Keratinocyte (primary cell): ENCODE measurements around the gene CLEC6A. TPM values are rescaled to one million over a fixed set of nuclear protein-coding genes. Genes with fewer than 3 reads are reported as not detected.

ENCODE experiments used
- DNase-seq: peaks from one replicate; pipeline ENCODE4 v3.0.0-alpha.2; 2011; ENCODE audit warnings: low read depth, missing footprints, low spot score
- FAIRE-seq: peaks from 2 replicates; lab custom pipeline; 2011; peaks lifted over from hg19 to GRCh38; lab: Jason Lieb, UNC
- H2AFZ ChIP-seq: 2 replicates; pipeline ENCODE4 v1.6.0; 2012; ENCODE audit warnings: low read length, control low read depth, inconsistent platforms; ENCODE audit not compliant: control insufficient read depth
- H3K27ac ChIP-seq: 2 replicates; pipeline ENCODE4 v1.5.1; 2011; ENCODE audit warnings: low read length; ENCODE audit not compliant: control insufficient read depth, insufficient read depth
- H3K27me3 ChIP-seq: 3 replicates; pipeline ENCODE4 v1.6.0; 2011; ENCODE audit warnings: low read length; ENCODE audit not compliant: control insufficient read depth, insufficient read depth; ENCODE audit errors: extremely low read depth
- H3K36me3 ChIP-seq, 2 experiments: 2 replicates in 1 of 2; 3 replicates in 1 of 2; pipeline ENCODE4 v1.5.1; 2011; ENCODE audit warnings: low read length in 2 of 2, mild to moderate bottlenecking in 1 of 2; ENCODE audit not compliant: control insufficient read depth in 2 of 2, insufficient read depth in 2 of 2; ENCODE audit errors: extremely low read depth in 1 of 2
- H3K4me1 ChIP-seq: 3 replicates; pipeline ENCODE4 v1.5.1; 2011; ENCODE audit warnings: low read length; ENCODE audit not compliant: control insufficient read depth, insufficient read depth; ENCODE audit errors: extremely low read depth
- H3K4me2 ChIP-seq: 3 replicates; pipeline ENCODE4 v1.6.0; 2011; ENCODE audit warnings: low read depth, low read length; ENCODE audit not compliant: control insufficient read depth, insufficient read depth; ENCODE audit errors: extremely low read depth
- H3K4me3 ChIP-seq, 3 experiments: fragments of 200-600 bp in 1 of 3; sonication (generic) in 1 of 3; 2 replicates in 2 of 3; 3 replicates in 1 of 3; pipeline ENCODE4 v1.5.1; 2011 to 2016; ENCODE audit warnings: low read length in 3 of 3, mild to moderate bottlenecking in 3 of 3, control low read depth in 2 of 3, inconsistent platforms in 1 of 3, low read depth in 1 of 3, mixed read lengths in 1 of 3, mixed run types in 1 of 3, moderate library complexity in 1 of 3; ENCODE audit not compliant: control insufficient read depth in 2 of 3, insufficient read depth in 2 of 3; ENCODE audit errors: extremely low read depth in 1 of 3
- H3K79me2 ChIP-seq: 2 replicates; pipeline ENCODE4 v1.6.0; 2012; ENCODE audit warnings: low read length; ENCODE audit not compliant: control insufficient read depth, insufficient read depth
- H3K9ac ChIP-seq: 3 replicates; pipeline ENCODE4 v1.6.0; 2011; ENCODE audit warnings: low read length; ENCODE audit not compliant: control insufficient read depth, insufficient read depth; ENCODE audit errors: extremely low read depth
- H3K9me1 ChIP-seq: 3 replicates; pipeline ENCODE4 v1.6.0; 2011; ENCODE audit warnings: low read length; ENCODE audit not compliant: control insufficient read depth, insufficient read depth; ENCODE audit errors: extremely low read depth
- H3K9me3 ChIP-seq: 2 replicates; pipeline ENCODE4 v1.5.1; 2012; ENCODE audit warnings: low read depth, low read length; ENCODE audit not compliant: control insufficient read depth
- H4K20me1 ChIP-seq: 3 replicates; pipeline ENCODE4 v1.6.0; 2011; ENCODE audit warnings: low read length; ENCODE audit not compliant: control insufficient read depth, insufficient read depth; ENCODE audit errors: extremely low read depth
- CTCF ChIP-seq, 3 experiments: IDR thresholded peaks in 1 of 3; conservative IDR thresholded peaks in 1 of 3; optimal IDR thresholded peaks in 1 of 3; 2 replicates in 2 of 3; 3 replicates in 1 of 3; pipeline versions ENCODE3 to v1.5.1; 2011; ENCODE audit warnings: low read length in 3 of 3, mild to moderate bottlenecking in 3 of 3, moderate library complexity in 2 of 3, control low read depth in 1 of 3, inconsistent platforms in 1 of 3; ENCODE audit not compliant: insufficient read depth in 2 of 3; ENCODE audit errors: extremely low read depth in 1 of 3
- EZH2 ChIP-seq: IDR thresholded peaks from one replicate; pipeline ENCODE4 v1.6.1; 2012; ENCODE audit warnings: inconsistent platforms, mild to moderate bottlenecking, low read length, moderate library complexity
- dilution Hi-C: fragments of 300-500 bp; cut with MboI; formaldehyde crosslinking; loops from one replicate; pipeline ENCODE4 v1.7.0; 2020; ENCODE audit warnings: low sequenced_read_pairs; ENCODE audit not compliant: extremely low pct_ligation_motif_present
- polyA plus RNA-seq, 5 experiments: library from polyadenylated mRNA; depleted of rRNA in 3 of 5; stranded (reverse) in 3 of 5; stranded (forward) in 1 of 5; unstranded in 1 of 5; fragments of >200 nt; gene quantifications; 1 replicate in 1 of 5; 2 replicates in 3 of 5; 3 replicates in 1 of 5; pipeline versions ENCODE4 v1.2.1 to v1.2.3, GENCODE V29; 2011 to 2012; ENCODE audit warnings: missing spikeins in 2 of 5, low read depth in 1 of 5, low replicate concordance in 1 of 5

CLEC6A gene
- polyA plus RNA-seq, 1 donor (not counting 4 experiments of a cell fraction or from before 2014, with no cell fraction given): not detected

- no peaks in the 10 kb centered on the region for H3K9me3 ChIP-seq
- no peak overlapping the region for H3K4me2 ChIP-seq
- no peaks in the 10 kb centered on the region for H3K79me2 ChIP-seq
- no peaks in the 10 kb centered on the region for H4K20me1 ChIP-seq
- no peaks in the 10 kb centered on the region for H3K9me1 ChIP-seq
- no peak overlapping the region for H2AFZ ChIP-seq
- no peaks in the 10 kb centered on the region for H3K4me1 ChIP-seq
- TF ChIP-seq CTCF (optimal IDR thresholded peaks at IDR 0.05 in 1 of 3, IDR thresholded peaks at IDR 0.05 in 1 of 3, conservative IDR thresholded peaks at IDR 0.05 in 1 of 3; ENCODE audit: extremely low read depth in 1 of 3, insufficient read depth in 2 of 3, low read length in 3 of 3) (no peak), EZH2 (no peak)
- H3K27ac ChIP-seq: no peak overlapping the region
- H3K4me3 ChIP-seq: no peak overlapping the region
- dilution Hi-C loops: no loop called here
- no peak for FAIRE-seq
- H3K36me3 ChIP-seq: no peaks in the 10 kb centered on the region
- no peak overlapping the region for H3K9ac ChIP-seq
- no peaks in the 10 kb centered on the region for H3K27me3 ChIP-seq
- DNase-seq: no peak
Measured at GRCh38 chr12:8453796-8454195, 2.0 kb upstream of the CLEC6A start.

- Histone ChIP-seq H3K4me2 (no peak overlapping the region), H2AFZ (no peak overlapping the region), H3K9ac (no peak overlapping the region), H3K9me3 (no peaks in the 10 kb centered on the region), H3K27me3 (no peaks in the 10 kb centered on the region), H3K27ac (no peak overlapping the region), H3K4me3 (no peak overlapping the region), H3K36me3 (no peaks in the 10 kb centered on the region), H3K79me2 (no peaks in the 10 kb centered on the region), H3K9me1 (no peaks in the 10 kb centered on the region), H4K20me1 (no peaks in the 10 kb centered on the region), H3K4me1 (no peaks in the 10 kb centered on the region)
- dilution Hi-C loops: no loop called here
- FAIRE-seq (no peak), DNase-seq (no peak)
- TF ChIP-seq CTCF (optimal IDR thresholded peaks at IDR 0.05 in 1 of 3, IDR thresholded peaks at IDR 0.05 in 1 of 3, conservative IDR thresholded peaks at IDR 0.05 in 1 of 3; ENCODE audit: extremely low read depth in 1 of 3, insufficient read depth in 2 of 3, low read length in 3 of 3) (no peak), EZH2 (no peak)
Measured at GRCh38 chr12:8455271-8455670, 491 bp upstream of the CLEC6A start.
